HepG2 (cell line): Measurements from ENCODE around the gene TELO2. TPM values are rescaled to one million over a fixed set of nuclear protein-coding genes. Genes with fewer than 3 reads are reported as not detected.

ENCODE experiments used
- ARHGAP35 ChIP-seq: sonication (generic); formaldehyde crosslinking; IDR thresholded peaks from 2 replicates; pipeline ENCODE4 v1.9.0; 2022; ENCODE audit warnings: mild to moderate bottlenecking, inconsistent platforms, moderate library complexity, missing genetic modification reagents, borderline replicate concordance
- HMGA1 ChIP-seq: sonication (generic); formaldehyde crosslinking; conservative IDR thresholded peaks from 2 replicates; pipeline ENCODE4 v1.4.0; 2020; ENCODE audit warnings: missing genetic modification reagents
- NBN ChIP-seq: fragments of 450-650 bp; conservative IDR thresholded peaks from 2 replicates; pipeline ENCODE4 v1.6.1; 2017
- NR1H2 ChIP-seq: sonication (generic); formaldehyde crosslinking; IDR thresholded peaks from 2 replicates; pipeline ENCODE4 v1.8.1; 2022; ENCODE audit warnings: low read depth, missing genetic modification reagents, borderline replicate concordance
- PITX1 ChIP-seq: sonication (generic); formaldehyde crosslinking; IDR thresholded peaks from 2 replicates; pipeline ENCODE4 v1.5.1; 2020; ENCODE audit warnings: mild to moderate bottlenecking, missing genetic modification reagents
- SRY ChIP-seq: sonication (generic); formaldehyde crosslinking; IDR thresholded peaks from 2 replicates; pipeline ENCODE4 v1.8.0; 2022; ENCODE audit warnings: mild to moderate bottlenecking, missing genetic modification reagents
- TOE1 ChIP-seq: sonication (generic); formaldehyde crosslinking; IDR thresholded peaks from 2 replicates; pipeline ENCODE4 v1.4.0; 2020; ENCODE audit warnings: mild to moderate bottlenecking, missing genetic modification reagents
- ZC3H4 ChIP-seq: sonication (generic); formaldehyde crosslinking; IDR thresholded peaks from 2 replicates; pipeline ENCODE4 v1.4.0; 2020; ENCODE audit warnings: missing genetic modification reagents, borderline replicate concordance
- ZNF207 ChIP-seq: fragments of 450-650 bp; IDR thresholded peaks from 2 replicates; pipeline ENCODE4 v1.6.1; 2016; ENCODE audit warnings: antibody characterized with exemption, borderline replicate concordance
- polyA plus RNA-seq, 8 experiments: library from polyadenylated mRNA; depleted of rRNA in 3 of 8; stranded (reverse) in 7 of 8; unstranded in 1 of 8; fragments of >200 nt; fragmentation: Illumina TruSeq in 4 of 8; extraction: Trizol in 4 of 8; gene quantifications; 2 replicates each; pipeline versions ENCODE4 v1.2.1 to v1.2.3, GENCODE V29; 2011 to 2016; ENCODE audit warnings: low read depth in 4 of 8, missing spikeins in 1 of 8, mixed read lengths in 1 of 8; ENCODE audit not compliant: insufficient read depth in 1 of 8
- total RNA-seq, 5 experiments: library from RNA; depleted of rRNA; stranded (reverse); fragments of >200 nt; fragmentation: Illumina TruSeq; extraction: Trizol; gene quantifications; 2 replicates each; pipeline ENCODE4 v1.2.3, GENCODE V29; 2016; ENCODE audit warnings: low read depth in 1 of 5
- TF ChIP-seq, protein P1 (sequence below): sonication (generic); formaldehyde crosslinking; IDR thresholded peaks from 2 replicates; pipeline ENCODE4 v1.5.1; 2020; ENCODE audit warnings: mild to moderate bottlenecking, missing genetic modification reagents
- TF ChIP-seq, protein P2 (sequence below): sonication (generic); formaldehyde crosslinking; IDR thresholded peaks from 2 replicates; pipeline ENCODE4 v1.8.0; 2022; ENCODE audit warnings: low read depth, missing genetic modification reagents
- TF ChIP-seq, protein P3 (sequence below): IDR thresholded peaks from 2 replicates; pipeline ENCODE4 v1.6.1; 2016; ENCODE audit warnings: low read depth, control low read depth
- TF ChIP-seq, protein P4 (sequence below): fragments of 450-650 bp; IDR thresholded peaks from 2 replicates; pipeline ENCODE4 v1.6.1; 2016
- TF ChIP-seq, protein P5 (sequence below): sonication (generic); formaldehyde crosslinking; IDR thresholded peaks from 2 replicates; pipeline ENCODE4 v1.5.0; 2020; ENCODE audit warnings: missing genetic modification reagents, mild to moderate bottlenecking, borderline replicate concordance

Gene TELO2
- total and polyA plus RNA-seq, 2 of the 13 experiments (the other 11 are each of a cell fraction or from before 2014, with no cell fraction given) = 10.1 to 17.9 TPM

DNA sequence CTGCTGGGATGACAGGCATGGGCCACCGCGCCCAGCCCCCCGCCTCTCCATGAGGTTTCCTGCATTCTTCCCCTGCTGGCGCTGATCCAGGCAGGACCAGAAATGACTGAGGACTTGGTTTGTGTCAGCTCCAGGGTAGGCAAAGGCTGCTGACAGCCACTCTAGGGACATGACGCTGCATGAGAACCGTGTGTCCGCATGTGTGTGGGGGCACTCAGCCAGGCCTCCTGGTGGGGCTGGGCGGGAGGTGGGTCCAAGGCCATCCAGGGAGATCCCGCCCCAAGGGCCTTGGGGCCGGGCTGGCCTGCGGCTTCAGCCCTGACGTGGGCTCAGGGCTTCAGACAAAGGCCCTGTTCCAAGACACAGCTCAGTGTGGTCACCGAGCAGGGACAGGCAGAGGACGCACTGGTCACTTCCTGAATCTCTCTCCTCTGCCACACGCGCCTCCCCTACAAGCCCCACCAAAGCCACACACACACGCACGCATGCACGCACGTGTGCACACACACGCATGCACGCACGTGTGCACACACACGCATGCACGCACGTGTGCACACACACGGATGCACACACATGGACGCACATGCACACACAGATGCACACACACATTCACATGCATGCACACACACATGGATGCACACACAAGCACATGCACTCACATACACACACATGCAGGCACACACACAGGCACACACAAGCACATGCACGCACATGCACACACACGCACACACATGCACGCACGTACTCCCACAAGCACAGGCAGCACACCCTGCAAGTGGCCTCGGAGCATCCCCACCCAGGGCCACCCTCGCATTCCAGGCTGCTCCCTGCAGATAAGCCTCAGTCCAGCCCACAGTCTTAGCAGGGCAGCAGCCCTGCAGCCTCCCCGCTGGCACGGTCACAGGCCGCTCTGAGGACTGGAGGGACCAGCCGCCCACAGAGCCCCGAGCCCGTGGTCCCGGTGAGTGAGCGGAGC is 35.0 kb downstream of the TELO2 start (continued):
- TF ChIP-seq PITX1 (CRISPR knock-in tag) (no peak), NR1H2 (CRISPR knock-in tag) (no peak), SRY (CRISPR knock-in tag) (no peak), TOE1 (CRISPR knock-in tag) (no peak), ZNF207 (no peak), NBN (no peak), ZC3H4 (no peak), ARHGAP35 (CRISPR knock-in tag) (no peak), HMGA1 (CRISPR knock-in tag) (no peak)
- TF ChIP-seq, protein P1, sequence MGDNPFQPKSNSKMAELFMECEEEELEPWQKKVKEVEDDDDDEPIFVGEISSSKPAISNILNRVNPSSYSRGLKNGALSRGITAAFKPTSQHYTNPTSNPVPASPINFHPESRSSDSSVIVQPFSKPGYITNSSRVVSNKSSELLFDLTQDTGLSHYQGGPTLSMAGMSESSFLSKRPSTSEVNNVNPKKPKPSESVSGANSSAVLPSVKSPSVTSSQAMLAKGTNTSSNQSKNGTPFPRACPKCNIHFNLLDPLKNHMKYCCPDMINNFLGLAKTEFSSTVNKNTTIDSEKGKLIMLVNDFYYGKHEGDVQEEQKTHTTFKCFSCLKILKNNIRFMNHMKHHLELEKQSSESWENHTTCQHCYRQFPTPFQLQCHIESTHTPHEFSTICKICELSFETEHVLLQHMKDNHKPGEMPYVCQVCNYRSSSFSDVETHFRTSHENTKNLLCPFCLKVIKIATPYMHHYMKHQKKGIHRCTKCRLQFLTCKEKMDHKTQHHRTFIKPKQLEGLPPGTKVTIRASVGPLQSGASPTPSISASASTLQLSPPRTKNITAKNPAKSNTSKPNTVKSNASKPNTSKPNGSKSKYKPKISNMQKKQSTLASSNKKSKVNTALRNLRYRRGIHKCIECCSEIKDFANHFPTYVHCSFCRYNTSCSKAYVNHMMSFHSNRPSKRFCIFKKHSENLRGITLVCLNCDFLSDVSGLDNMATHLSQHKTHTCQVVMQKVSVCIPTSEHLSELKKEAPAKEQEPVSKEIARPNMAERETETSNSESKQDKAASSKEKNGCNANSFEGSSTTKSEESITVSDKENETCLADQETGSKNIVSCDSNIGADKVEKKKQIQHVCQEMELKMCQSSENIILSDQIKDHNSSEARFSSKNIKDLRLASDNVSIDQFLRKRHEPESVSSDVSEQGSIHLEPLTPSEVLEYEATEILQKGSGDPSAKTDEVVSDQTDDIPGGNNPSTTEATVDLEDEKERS (CRISPR knock-in tag) = no peak
- TF ChIP-seq, protein P2, sequence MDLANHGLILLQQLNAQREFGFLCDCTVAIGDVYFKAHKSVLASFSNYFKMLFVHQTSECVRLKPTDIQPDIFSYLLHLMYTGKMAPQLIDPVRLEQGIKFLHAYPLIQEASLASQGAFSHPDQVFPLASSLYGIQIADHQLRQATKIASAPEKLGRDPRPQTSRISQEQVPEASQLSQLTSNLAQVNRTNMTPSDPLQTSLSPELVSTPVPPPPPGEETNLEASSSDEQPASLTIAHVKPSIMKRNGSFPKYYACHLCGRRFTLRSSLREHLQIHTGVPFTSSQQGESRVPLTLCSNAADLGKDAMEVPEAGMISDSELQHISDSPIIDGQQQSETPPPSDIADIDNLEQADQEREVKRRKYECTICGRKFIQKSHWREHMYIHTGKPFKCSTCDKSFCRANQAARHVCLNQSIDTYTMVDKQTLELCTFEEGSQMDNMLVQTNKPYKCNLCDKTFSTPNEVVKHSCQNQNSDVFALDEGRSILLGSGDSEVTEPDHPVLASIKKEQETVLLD (CRISPR knock-in tag) = no peak
- TF ChIP-seq, protein P3, sequence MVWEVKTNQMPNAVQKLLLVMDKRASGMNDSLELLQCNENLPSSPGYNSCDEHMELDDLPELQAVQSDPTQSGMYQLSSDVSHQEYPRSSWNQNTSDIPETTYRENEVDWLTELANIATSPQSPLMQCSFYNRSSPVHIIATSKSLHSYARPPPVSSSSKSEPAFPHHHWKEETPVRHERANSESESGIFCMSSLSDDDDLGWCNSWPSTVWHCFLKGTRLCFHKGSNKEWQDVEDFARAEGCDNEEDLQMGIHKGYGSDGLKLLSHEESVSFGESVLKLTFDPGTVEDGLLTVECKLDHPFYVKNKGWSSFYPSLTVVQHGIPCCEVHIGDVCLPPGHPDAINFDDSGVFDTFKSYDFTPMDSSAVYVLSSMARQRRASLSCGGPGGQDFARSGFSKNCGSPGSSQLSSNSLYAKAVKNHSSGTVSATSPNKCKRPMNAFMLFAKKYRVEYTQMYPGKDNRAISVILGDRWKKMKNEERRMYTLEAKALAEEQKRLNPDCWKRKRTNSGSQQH (CRISPR knock-in tag) = no peak
- TF ChIP-seq, protein P4, sequence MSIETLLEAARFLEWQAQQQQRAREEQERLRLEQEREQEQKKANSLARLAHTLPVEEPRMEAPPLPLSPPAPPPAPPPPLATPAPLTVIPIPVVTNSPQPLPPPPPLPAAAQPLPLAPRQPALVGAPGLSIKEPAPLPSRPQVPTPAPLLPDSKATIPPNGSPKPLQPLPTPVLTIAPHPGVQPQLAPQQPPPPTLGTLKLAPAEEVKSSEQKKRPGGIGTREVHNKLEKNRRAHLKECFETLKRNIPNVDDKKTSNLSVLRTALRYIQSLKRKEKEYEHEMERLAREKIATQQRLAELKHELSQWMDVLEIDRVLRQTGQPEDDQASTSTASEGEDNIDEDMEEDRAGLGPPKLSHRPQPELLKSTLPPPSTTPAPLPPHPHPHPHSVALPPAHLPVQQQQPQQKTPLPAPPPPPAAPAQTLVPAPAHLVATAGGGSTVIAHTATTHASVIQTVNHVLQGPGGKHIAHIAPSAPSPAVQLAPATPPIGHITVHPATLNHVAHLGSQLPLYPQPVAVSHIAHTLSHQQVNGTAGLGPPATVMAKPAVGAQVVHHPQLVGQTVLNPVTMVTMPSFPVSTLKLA = peak; percentile 99
- TF ChIP-seq, protein P5, sequence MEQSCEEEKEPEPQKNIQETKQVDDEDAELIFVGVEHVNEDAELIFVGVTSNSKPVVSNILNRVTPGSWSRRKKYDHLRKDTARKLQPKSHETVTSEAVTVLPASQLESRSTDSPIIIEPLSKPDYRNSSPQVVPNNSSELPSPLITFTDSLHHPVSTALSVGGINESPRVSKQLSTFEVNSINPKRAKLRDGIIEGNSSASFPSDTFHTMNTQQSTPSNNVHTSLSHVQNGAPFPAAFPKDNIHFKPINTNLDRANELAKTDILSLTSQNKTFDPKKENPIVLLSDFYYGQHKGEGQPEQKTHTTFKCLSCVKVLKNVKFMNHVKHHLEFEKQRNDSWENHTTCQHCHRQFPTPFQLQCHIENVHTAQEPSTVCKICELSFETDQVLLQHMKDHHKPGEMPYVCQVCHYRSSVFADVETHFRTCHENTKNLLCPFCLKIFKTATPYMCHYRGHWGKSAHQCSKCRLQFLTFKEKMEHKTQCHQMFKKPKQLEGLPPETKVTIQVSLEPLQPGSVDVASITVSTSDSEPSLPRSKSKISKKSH = no peak
